GM12865 (cell line): ENCODE results near the gene MTCH1.
A peak's percentile ranks its signal among the peaks of the same experiment; 100 is the strongest.

ENCODE experiments used
- DNase-seq: peaks from one replicate; pipeline ENCODE4 v3.0.0; 2010; ENCODE audit warnings: low read depth
- H3K4me3 ChIP-seq: 2 replicates; pipeline ENCODE4 v1.5.1; 2011; ENCODE audit warnings: mild to moderate bottlenecking, low read depth, low read length, control low read depth
- TF ChIP-seq, protein P1 (sequence below): IDR thresholded peaks from 2 replicates; pipeline ENCODE4 v1.5.1; 2011; ENCODE audit warnings: low read length, control low read depth, low read depth, inconsistent platforms; ENCODE audit not compliant: insufficient read depth; ENCODE audit errors: missing control alignments

The MTCH1 gene

DNA sequence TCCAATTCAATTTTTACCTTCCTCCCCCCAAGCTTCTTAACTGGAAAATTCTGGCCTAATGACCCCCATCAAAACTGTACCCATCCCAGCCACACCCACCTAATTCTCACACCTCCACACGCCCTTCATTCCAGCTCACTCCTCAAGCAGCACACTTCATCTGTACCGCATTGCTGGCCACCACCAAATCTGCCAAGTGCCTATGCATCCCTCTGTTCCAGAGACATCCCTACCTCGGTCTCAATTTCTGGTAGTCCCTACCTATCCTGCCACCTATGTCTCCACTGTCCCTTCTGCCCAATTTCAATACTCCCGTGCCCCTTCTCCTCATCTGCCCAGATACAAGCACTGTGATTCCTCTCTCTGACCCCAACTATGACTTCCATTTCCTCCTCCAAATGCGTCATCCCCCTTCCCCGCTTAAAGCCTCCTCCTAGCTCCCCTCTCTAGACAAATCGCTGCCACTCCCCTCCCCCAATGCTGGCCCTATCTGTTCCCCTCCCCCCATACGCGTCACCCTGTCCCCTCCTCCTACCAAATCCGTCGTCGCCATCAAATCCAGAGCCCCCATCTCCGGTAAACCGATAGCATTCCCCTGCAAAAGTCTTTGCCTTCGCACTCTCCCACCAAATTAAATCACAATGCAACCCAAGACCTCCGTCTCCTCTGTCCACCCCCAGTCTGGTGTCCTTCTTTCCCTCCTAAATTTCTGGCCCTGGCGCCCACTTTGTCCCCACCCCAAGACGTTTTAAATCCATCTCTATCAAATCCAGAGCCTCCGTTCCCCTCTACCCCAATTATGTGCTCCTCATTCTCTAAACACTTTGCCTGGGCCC, 1.2 kb downstream of the MTCH1 start:
- peak; percentile 65 for DNase-seq
- TF ChIP-seq, protein P1, sequence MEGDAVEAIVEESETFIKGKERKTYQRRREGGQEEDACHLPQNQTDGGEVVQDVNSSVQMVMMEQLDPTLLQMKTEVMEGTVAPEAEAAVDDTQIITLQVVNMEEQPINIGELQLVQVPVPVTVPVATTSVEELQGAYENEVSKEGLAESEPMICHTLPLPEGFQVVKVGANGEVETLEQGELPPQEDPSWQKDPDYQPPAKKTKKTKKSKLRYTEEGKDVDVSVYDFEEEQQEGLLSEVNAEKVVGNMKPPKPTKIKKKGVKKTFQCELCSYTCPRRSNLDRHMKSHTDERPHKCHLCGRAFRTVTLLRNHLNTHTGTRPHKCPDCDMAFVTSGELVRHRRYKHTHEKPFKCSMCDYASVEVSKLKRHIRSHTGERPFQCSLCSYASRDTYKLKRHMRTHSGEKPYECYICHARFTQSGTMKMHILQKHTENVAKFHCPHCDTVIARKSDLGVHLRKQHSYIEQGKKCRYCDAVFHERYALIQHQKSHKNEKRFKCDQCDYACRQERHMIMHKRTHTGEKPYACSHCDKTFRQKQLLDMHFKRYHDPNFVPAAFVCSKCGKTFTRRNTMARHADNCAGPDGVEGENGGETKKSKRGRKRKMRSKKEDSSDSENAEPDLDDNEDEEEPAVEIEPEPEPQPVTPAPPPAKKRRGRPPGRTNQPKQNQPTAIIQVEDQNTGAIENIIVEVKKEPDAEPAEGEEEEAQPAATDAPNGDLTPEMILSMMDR, result no peak
- peak overlapping the region; percentile 98 for H3K4me3 ChIP-seq

DNA sequence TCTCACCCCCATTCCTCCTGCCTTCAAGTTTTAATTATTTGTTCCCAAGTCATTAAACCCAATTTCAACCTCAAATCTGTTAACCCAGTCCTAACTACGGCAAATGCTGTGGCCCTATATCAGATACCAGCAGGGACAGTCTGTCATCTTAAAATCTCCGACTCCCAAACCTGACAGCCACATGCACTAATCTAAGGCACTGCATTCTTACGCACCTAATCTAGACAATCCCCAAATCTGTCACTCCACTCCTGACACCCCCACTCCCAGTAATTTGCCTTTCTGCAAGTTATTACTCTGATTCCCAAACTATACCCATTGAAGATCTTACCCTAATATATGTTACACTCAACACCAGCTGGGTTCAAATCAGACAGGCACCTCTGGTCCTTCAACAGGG, 2.5 kb downstream of the MTCH1 start:
- no peak for DNase-seq
- no peak overlapping the region for H3K4me3 ChIP-seq

DNA sequence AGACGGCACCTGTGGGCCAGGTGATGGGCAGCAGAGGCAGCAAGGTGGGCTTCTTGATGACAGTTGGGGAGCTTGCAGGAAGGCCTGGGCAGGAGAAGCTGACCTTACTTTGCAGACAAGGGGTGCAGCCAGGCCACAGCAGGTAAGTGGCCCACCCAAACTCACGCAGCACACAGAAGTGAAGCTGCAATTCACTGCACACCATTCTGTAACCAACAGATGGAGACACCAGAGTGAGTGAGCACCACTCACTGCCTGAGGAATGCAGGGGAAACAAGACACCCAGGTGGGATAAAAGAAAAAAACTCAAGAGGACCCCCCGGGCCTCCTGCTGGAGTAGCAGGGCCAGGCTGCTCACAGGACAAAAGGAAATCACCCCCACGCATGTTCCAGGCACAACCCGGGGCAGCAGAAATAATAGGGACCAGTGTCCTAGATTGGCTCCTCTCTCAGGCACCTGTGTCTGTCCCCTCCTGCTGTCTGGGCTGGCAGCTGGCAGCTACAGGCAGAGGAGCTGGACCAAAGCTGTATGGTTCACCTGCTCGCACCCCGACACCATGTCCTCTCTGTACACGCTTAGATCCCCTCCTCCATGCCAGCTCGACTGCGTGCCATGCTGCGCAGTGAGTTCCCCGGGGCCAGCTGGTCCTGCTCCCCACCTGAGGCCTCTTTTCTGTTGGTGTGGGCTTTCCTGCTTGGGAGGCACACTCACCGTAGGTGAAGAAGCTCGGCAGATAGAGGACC, 4.9 kb downstream of the MTCH1 start:
- no peak for DNase-seq
- no peak overlapping the region for H3K4me3 ChIP-seq

More for the DNA sequence above, 2.5 kb downstream of the MTCH1 start:
- TF ChIP-seq, protein P1, result no peak

DNA sequence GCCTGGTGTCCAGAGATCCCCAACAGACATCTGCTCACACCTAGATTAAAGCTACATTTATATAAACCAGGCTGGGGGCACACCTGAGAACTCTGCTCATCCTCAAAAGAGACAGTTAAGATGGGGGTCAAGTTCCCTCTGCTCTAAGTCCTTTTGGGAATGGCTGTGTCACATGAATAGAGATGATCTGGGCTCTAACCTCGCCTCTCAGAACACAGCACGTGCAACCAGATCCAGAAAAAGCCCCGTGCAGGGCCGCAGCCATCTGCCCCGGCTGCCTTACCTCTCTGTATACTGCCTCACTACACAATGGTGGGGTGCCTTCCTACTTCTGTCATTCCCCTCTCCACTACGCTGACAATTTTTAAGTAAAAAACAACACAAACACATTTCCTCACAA, 5.9 kb downstream of the MTCH1 start:
- H3K4me3 ChIP-seq, result no peak overlapping the region
- TF ChIP-seq, protein P1, result no peak
- no peak for DNase-seq

More for the DNA sequence above, 4.9 kb downstream of the MTCH1 start:
- TF ChIP-seq, protein P1, result peak; percentile 1

DNA sequence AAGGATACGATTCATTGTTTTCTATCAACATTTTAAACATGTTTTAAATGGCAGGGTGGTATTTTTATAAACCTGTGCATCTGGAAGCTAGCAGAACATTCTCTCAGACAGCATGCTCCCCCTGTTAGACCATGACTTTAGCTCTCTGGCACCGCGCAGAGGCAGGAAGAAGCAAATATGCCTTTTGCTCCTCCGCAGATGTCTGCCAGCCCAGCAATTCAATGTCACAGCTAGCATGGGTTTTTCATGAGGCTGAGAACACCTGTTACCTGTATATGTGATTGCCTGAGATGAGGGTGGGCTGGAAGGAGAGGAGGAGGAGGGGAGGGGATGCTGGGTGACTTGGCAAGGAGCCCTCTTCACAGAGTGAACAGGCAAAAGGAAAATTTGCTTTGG, 6.7 kb downstream of the MTCH1 start:
- no peak overlapping the region for H3K4me3 ChIP-seq
- TF ChIP-seq, protein P1, result peak; percentile 29
- DNase-seq, result peak; percentile 31

DNA sequence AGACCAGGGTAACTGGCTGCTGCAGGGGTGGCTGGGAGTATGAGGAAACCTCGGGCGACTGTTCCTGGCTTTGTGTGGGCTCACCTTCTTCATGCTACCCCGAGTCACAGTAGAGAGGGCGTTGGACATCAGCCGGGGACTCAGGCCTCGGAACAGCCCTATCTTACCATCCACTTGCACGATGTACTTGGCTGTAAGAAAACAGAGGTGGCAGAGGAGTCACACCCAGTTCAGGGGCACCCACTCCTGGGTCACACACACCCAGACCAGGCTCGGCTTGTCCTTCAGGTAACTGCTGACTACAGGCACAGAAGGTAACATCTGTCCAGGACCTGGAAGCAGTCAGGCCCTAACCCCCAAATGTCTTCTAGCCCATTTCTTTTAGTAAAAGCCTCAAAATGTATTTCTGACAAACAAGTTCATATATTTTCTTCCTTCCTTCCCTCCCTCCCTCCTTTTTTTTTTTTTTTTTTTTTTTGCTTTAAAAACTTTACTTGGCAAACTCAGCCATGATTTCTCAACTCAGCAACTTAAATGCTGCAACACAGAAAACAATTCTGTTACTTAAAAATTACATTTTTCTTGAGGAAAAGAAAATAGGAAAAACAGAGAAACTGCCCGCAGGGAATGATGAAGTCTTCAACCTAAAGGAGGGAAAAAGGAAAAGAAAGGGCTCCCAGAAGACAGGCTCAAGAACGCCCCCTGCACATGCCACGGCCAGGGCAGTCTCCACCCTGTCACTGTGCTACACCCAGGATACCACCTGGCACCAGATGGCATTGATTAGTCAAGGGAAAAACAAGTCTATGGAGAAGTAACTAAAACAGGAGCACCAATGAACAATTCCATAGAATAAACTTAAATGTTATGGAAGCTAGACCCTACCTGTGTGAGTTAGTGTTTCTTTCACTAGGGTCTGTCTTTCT, 7.3 kb downstream of the MTCH1 start:
- no peak overlapping the region for H3K4me3 ChIP-seq
- no peak for DNase-seq
- TF ChIP-seq, protein P1, result no peak
